NK-92 (cell line): ENCODE results near the gene EXPH5.

Experiments
- DNase-seq: peaks from one replicate; lab custom pipeline; 2025; ENCODE audit not compliant: unreplicated experiment; lab: John Stamatoyannopoulos, UW

The EXPH5 gene

GRCh38 chr11:108562746-108563581 is 30.6 kb downstream of the EXPH5 start:
- DNase-seq = no peak

GRCh38 chr11:108561535-108561991 is 32.0 kb downstream of the EXPH5 start:
- no peak for DNase-seq

GRCh38 chr11:108559904-108560303 is 33.7 kb downstream of the EXPH5 start:
- no peak for DNase-seq

GRCh38 chr11:108559340-108559739 is 34.2 kb downstream of the EXPH5 start:
- no peak for DNase-seq

- no peak for DNase-seq
Measured at GRCh38 chr11:108558222-108558621, 35.3 kb downstream of the EXPH5 start.

- DNase-seq = no peak
Measured at GRCh38 chr11:108556019-108556418, 37.5 kb downstream of the EXPH5 start.

GRCh38 chr11:108551651-108552462 is 41.7 kb downstream of the EXPH5 start:
- DNase-seq = no peak

- no peak for DNase-seq
Measured at GRCh38 chr11:108549319-108549885, 44.2 kb downstream of the EXPH5 start.

- DNase-seq = no peak
Measured at GRCh38 chr11:108545909-108546501, 47.6 kb downstream of the EXPH5 start.

GRCh38 chr11:108543316-108543964 is 50.1 kb downstream of the EXPH5 start:
- DNase-seq = no peak

- no peak for DNase-seq
Measured at GRCh38 chr11:108541531-108541930, 52.0 kb downstream of the EXPH5 start.

- no peak for DNase-seq
Measured at GRCh38 chr11:108538502-108538901, 55.1 kb downstream of the EXPH5 start.

- DNase-seq = no peak
Measured at GRCh38 chr11:108538022-108538424, 55.5 kb downstream of the EXPH5 start.

GRCh38 chr11:108536783-108537182 is 56.8 kb downstream of the EXPH5 start:
- DNase-seq = no peak

- DNase-seq = no peak
Measured at GRCh38 chr11:108535384-108535955, 58.1 kb downstream of the EXPH5 start.

GRCh38 chr11:108534274-108534882 is 59.2 kb downstream of the EXPH5 start:
- no peak for DNase-seq

GRCh38 chr11:108530426-108530825 is 63.1 kb downstream of the EXPH5 start:
- no peak for DNase-seq

- DNase-seq = no peak
Measured at GRCh38 chr11:108527382-108527781, 66.2 kb downstream of the EXPH5 start.

GRCh38 chr11:108525161-108525560 is 68.4 kb downstream of the EXPH5 start:
- no peak for DNase-seq

- no peak for DNase-seq
Measured at GRCh38 chr11:108524422-108524821, 69.1 kb downstream of the EXPH5 start.
